ENCODE measurements around the gene MKRN2.

MKRN2 gene

GRCh38 chr3:12591997-12592715 lies 35.3 kb downstream of the MKRN2 start:
- Histone ChIP-seq H3K9ac (ENCODE audit: low read depth, low read length) (no peak overlapping the region), H3K4me1 (ENCODE audit: insufficient read depth, low read length) (no peaks in the 10 kb centered on the region), H3K36me3 (ENCODE audit: insufficient read depth, low read length) (peaks cover 92% of the 10 kb centered on the region), H2AFZ (ENCODE audit: low read depth, low read length) (no peak overlapping the region), H4K20me1 (ENCODE audit: insufficient read depth, low read length) (peaks cover 3% of the 10 kb centered on the region; the same call in 1 of the 2 replicates), H3K27me3 (ENCODE audit: insufficient read depth, low read length, poor library complexity) (no peaks in the 10 kb centered on the region), H3K9me3 (ENCODE audit: insufficient read depth, low read length, severe bottlenecking) (no peaks in the 10 kb centered on the region), H3K27ac (ENCODE audit: low read length) (no peak overlapping the region), H3K79me2 (ENCODE audit: insufficient read depth, low read length) (no peaks in the 10 kb centered on the region), H3K4me3 (ENCODE audit: low read depth in 1 of 2, low read length in 2 of 2) (no peak overlapping the region), H3K4me2 (ENCODE audit: insufficient read depth, low read length) (no peak overlapping the region)
- TF ChIP-seq CTCF (IDR thresholded peaks at IDR 0.05; ENCODE audit: borderline replicate concordance, extremely low read depth, low read length, poor library complexity, severe bottlenecking) (no peak), EZH2 (IDR thresholded peaks at IDR 0.05; ENCODE audit: borderline replicate concordance, low read depth, low read length, severe bottlenecking) (no peak)
- DNase-seq, result no peak
- ATAC-seq (ENCODE audit: insufficient read depth, low read depth), result no peak

- H3K4me1 ChIP-seq (ENCODE audit: insufficient read depth, low read length), result no peaks in the 10 kb centered on the region
- no peak overlapping the region for H3K9ac ChIP-seq (ENCODE audit: low read depth, low read length)
- H3K4me3 ChIP-seq (ENCODE audit: low read depth in 1 of 2, low read length in 2 of 2), result no peak overlapping the region
- H3K79me2 ChIP-seq (ENCODE audit: insufficient read depth, low read length), result no peaks in the 10 kb centered on the region
- H3K27me3 ChIP-seq (ENCODE audit: insufficient read depth, low read length, poor library complexity), result no peaks in the 10 kb centered on the region
- H2AFZ ChIP-seq (ENCODE audit: low read depth, low read length), result no peak overlapping the region
- no peak overlapping the region for H3K27ac ChIP-seq (ENCODE audit: low read length)
- no peaks in the 10 kb centered on the region for H3K9me3 ChIP-seq (ENCODE audit: insufficient read depth, low read length, severe bottlenecking)
- 0 out of 2 replicates have a peak, but pooled peaks cover 3% of the 10 kb centered on the region for H4K20me1 ChIP-seq (ENCODE audit: insufficient read depth, low read length)
- no peak for ATAC-seq (ENCODE audit: insufficient read depth, low read depth)
- no peak for TF ChIP-seq EZH2 (IDR thresholded peaks at IDR 0.05; ENCODE audit: borderline replicate concordance, low read depth, low read length, severe bottlenecking)
- no peak for TF ChIP-seq CTCF (IDR thresholded peaks at IDR 0.05; ENCODE audit: borderline replicate concordance, extremely low read depth, low read length, poor library complexity, severe bottlenecking)
- no peak overlapping the region for H3K4me2 ChIP-seq (ENCODE audit: insufficient read depth, low read length)
- DNase-seq, result no peak
- peaks cover 92% of the 10 kb centered on the region for H3K36me3 ChIP-seq (ENCODE audit: insufficient read depth, low read length)
Measured at GRCh38 chr3:12593473-12593872, 36.6 kb downstream of the MKRN2 start.

GRCh38 chr3:12598890-12599289 lies 42.0 kb downstream of the MKRN2 start:
- Histone ChIP-seq H3K4me3 (ENCODE audit: low read depth in 1 of 2, low read length in 2 of 2) (no peak overlapping the region), H3K9me3 (ENCODE audit: insufficient read depth, low read length, severe bottlenecking) (no peaks in the 10 kb centered on the region), H2AFZ (ENCODE audit: low read depth, low read length) (no peak overlapping the region), H3K27me3 (ENCODE audit: insufficient read depth, low read length, poor library complexity) (no peaks in the 10 kb centered on the region), H3K9ac (ENCODE audit: low read depth, low read length) (no peak overlapping the region), H3K4me1 (ENCODE audit: insufficient read depth, low read length) (no peaks in the 10 kb centered on the region), H3K79me2 (ENCODE audit: insufficient read depth, low read length) (no peaks in the 10 kb centered on the region), H3K27ac (ENCODE audit: low read length) (no peak overlapping the region), H4K20me1 (ENCODE audit: insufficient read depth, low read length) (0 out of 2 replicates have a peak, but pooled peaks cover 4% of the 10 kb centered on the region), H3K36me3 (ENCODE audit: insufficient read depth, low read length) (peaks cover 95% of the 10 kb centered on the region), H3K4me2 (ENCODE audit: insufficient read depth, low read length) (no peak overlapping the region)
- DNase-seq (no peak), ATAC-seq (ENCODE audit: insufficient read depth, low read depth) (no peak)
- TF ChIP-seq EZH2 (IDR thresholded peaks at IDR 0.05; ENCODE audit: borderline replicate concordance, low read depth, low read length, severe bottlenecking) (no peak), CTCF (IDR thresholded peaks at IDR 0.05; ENCODE audit: borderline replicate concordance, extremely low read depth, low read length, poor library complexity, severe bottlenecking) (no peak)
